Measurements from ENCODE around the gene GRIK4. TPM values are rescaled to one million over a fixed set of nuclear protein-coding genes. Genes with fewer than 3 reads are reported as not detected.

The GRIK4 gene
- polyA plus RNA-seq, 1 donor from 2014 or later, result 3.4 TPM

- TF ChIP-seq TAF1 (IDR thresholded peaks at IDR 0.05; ENCODE audit: low read depth) (no peak), MXI1 (conservative IDR thresholded peaks at IDR 0.05; ENCODE audit: poor library complexity, severe bottlenecking) (no peak), POLR2AphosphoS5 (IDR thresholded peaks at IDR 0.05) (no peak), SMC3 (conservative IDR thresholded peaks at IDR 0.05; ENCODE audit: poor library complexity) (no peak), EZH2 (IDR thresholded peaks at IDR 0.05; ENCODE audit: borderline replicate concordance, insufficient read depth, low read length, poor library complexity, severe bottlenecking) (no peak), RAD21 (conservative IDR thresholded peaks at IDR 0.05) (no peak), EP300 (conservative IDR thresholded peaks at IDR 0.05; ENCODE audit: poor library complexity, severe bottlenecking) (no peak), REST (IDR thresholded peaks at IDR 0.05; ENCODE audit: borderline replicate concordance) (no peak)
- TF ChIP-seq, protein P1, sequence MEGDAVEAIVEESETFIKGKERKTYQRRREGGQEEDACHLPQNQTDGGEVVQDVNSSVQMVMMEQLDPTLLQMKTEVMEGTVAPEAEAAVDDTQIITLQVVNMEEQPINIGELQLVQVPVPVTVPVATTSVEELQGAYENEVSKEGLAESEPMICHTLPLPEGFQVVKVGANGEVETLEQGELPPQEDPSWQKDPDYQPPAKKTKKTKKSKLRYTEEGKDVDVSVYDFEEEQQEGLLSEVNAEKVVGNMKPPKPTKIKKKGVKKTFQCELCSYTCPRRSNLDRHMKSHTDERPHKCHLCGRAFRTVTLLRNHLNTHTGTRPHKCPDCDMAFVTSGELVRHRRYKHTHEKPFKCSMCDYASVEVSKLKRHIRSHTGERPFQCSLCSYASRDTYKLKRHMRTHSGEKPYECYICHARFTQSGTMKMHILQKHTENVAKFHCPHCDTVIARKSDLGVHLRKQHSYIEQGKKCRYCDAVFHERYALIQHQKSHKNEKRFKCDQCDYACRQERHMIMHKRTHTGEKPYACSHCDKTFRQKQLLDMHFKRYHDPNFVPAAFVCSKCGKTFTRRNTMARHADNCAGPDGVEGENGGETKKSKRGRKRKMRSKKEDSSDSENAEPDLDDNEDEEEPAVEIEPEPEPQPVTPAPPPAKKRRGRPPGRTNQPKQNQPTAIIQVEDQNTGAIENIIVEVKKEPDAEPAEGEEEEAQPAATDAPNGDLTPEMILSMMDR (IDR thresholded peaks at IDR 0.05; ENCODE audit: poor library complexity, severe bottlenecking), result no peak
- Histone ChIP-seq H3K36me3 (ENCODE audit: insufficient read depth, low read length) (no peaks in the 10 kb centered on the region), H2AFZ (ENCODE audit: low read depth, low read length) (no peak overlapping the region), H3K27ac (ENCODE audit: low read length) (no peak overlapping the region), H3K9me2 (ENCODE audit: insufficient read depth, low read length) (no peaks in the 10 kb centered on the region), H4K20me1 (ENCODE audit: insufficient read depth) (no peaks in the 10 kb centered on the region), H3K4me3 (ENCODE audit: low read length) (no peak overlapping the region), H3K4me2 (ENCODE audit: low read length) (no peak overlapping the region), H3K9ac (ENCODE audit: low read length) (no peak overlapping the region), H3K79me2 (replicated peaks; ENCODE audit: insufficient read depth, low read length) (no peaks in the 10 kb centered on the region), H3K9me3 (ENCODE audit: low read length) (no peaks in the 10 kb centered on the region), H3K27me3 (ENCODE audit: insufficient read depth, low read depth, low read length) (no peaks in the 10 kb centered on the region), H3F3A (ENCODE audit: insufficient read depth, low read length, poor library complexity, severe bottlenecking) (no peaks in the 10 kb centered on the region)
Measured at GRCh38 chr11:120903686-120904085, 392.1 kb downstream of the GRIK4 start.

DNA sequence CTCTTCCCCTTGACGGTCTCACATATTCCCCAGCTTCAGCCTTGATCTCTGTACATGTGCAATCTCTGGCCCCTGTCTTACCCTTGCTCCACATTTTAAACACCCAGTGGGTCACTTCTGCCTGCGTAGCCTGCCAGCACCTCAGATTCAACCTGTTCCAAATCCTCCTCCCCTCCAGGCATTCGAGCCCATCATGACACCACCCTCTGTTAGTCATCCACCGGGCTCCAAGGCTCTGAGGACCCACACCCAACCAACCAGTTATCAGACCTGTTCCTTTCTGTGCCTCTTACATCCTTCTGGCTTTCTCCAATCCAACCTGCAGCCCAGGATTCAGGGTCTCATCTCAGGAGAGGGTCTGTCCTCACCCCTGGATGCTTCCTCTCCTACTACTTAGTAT, 392.6 kb downstream of the GRIK4 start:
- H3K9me3 ChIP-seq (ENCODE audit: low read length), result no peaks in the 10 kb centered on the region
- no peak overlapping the region for H2AFZ ChIP-seq (ENCODE audit: low read depth, low read length)
- no peaks in the 10 kb centered on the region for H3K9me2 ChIP-seq (ENCODE audit: insufficient read depth, low read length)
- no peak overlapping the region for H3K4me3 ChIP-seq (ENCODE audit: low read length)
- H3K9ac ChIP-seq (ENCODE audit: low read length), result no peak overlapping the region
- no peaks in the 10 kb centered on the region for H3F3A ChIP-seq (ENCODE audit: insufficient read depth, low read length, poor library complexity, severe bottlenecking)
- no peak overlapping the region for H3K4me2 ChIP-seq (ENCODE audit: low read length)
- H3K79me2 ChIP-seq (replicated peaks; ENCODE audit: insufficient read depth, low read length), result no peaks in the 10 kb centered on the region
- no peak overlapping the region for H3K27ac ChIP-seq (ENCODE audit: low read length)
- TF ChIP-seq POLR2AphosphoS5 (IDR thresholded peaks at IDR 0.05) (no peak), SMC3 (conservative IDR thresholded peaks at IDR 0.05; ENCODE audit: poor library complexity) (no peak), RAD21 (conservative IDR thresholded peaks at IDR 0.05) (no peak), EZH2 (IDR thresholded peaks at IDR 0.05; ENCODE audit: borderline replicate concordance, insufficient read depth, low read length, poor library complexity, severe bottlenecking) (no peak), MXI1 (conservative IDR thresholded peaks at IDR 0.05; ENCODE audit: poor library complexity, severe bottlenecking) (no peak), EP300 (conservative IDR thresholded peaks at IDR 0.05; ENCODE audit: poor library complexity, severe bottlenecking) (no peak), REST (IDR thresholded peaks at IDR 0.05; ENCODE audit: borderline replicate concordance) (no peak), TAF1 (IDR thresholded peaks at IDR 0.05; ENCODE audit: low read depth) (no peak)
- TF ChIP-seq, protein P1 (IDR thresholded peaks at IDR 0.05; ENCODE audit: poor library complexity, severe bottlenecking), result no peak
- no peaks in the 10 kb centered on the region for H3K27me3 ChIP-seq (ENCODE audit: insufficient read depth, low read depth, low read length)
- H4K20me1 ChIP-seq (ENCODE audit: insufficient read depth), result no peaks in the 10 kb centered on the region
- H3K36me3 ChIP-seq (ENCODE audit: insufficient read depth, low read length), result no peaks in the 10 kb centered on the region

All from neural cell (in vitro differentiated cells).